Activated CD8-positive, alpha-beta T cell treated with anti-CD3 and anti-CD28 coated beads for 36 hours (primary cell): ENCODE results near the gene CTSV. TPM values are rescaled to one million over a fixed set of nuclear protein-coding genes. Genes with fewer than 3 reads are reported as not detected.
"Not testable (repeated sequence)": the region's sequence is repeated elsewhere in the genome, so short reads cannot be mapped to it uniquely, and the experiment has no call there.

Experiments used
- ATAC-seq: fragments of 200-7000 bp; cut with Tn5 transposase; one replicate; pipeline ENCODE4 v1.10.0; 2021; ENCODE audit warnings: mild to moderate bottlenecking, moderate library complexity
- CTCF ChIA-PET: fragments of 350-600 bp; sonication (Branson Sonifier 250); formaldehyde crosslinking; loops from one replicate; lab custom pipeline; 2021; ENCODE audit warnings: antibody characterized with exemption; lab: Charles Lee
- POLR2A ChIA-PET: fragments of 350-600 bp; sonication (Branson Sonifier 250); formaldehyde crosslinking; loops from one replicate; lab custom pipeline; 2021; ENCODE audit warnings: antibody characterized with exemption; lab: Charles Lee
- DNase-seq: peaks from one replicate; pipeline ENCODE4 v3.0.0-alpha.2; 2020
- H3K27ac Mint-ChIP-seq: one replicate; pipeline ENCODE4 v1.8.0; 2021; ENCODE audit warnings: mild to moderate bottlenecking, mixed read lengths
- H3K27me3 Mint-ChIP-seq: one replicate; pipeline ENCODE4 v1.8.0; 2021; ENCODE audit warnings: mixed read lengths
- H3K36me3 Mint-ChIP-seq: one replicate; pipeline ENCODE4 v1.8.0; 2021; ENCODE audit warnings: low read depth, mixed read lengths
- H3K4me1 Mint-ChIP-seq: one replicate; pipeline ENCODE4 v1.8.0; 2021; ENCODE audit warnings: low read depth, mixed read lengths
- H3K4me3 Mint-ChIP-seq: one replicate; pipeline ENCODE4 v1.8.0; 2021; ENCODE audit warnings: mild to moderate bottlenecking, moderate library complexity, mixed read lengths
- H3K9me3 Mint-ChIP-seq: one replicate; pipeline ENCODE4 v1.8.0; 2021; ENCODE audit warnings: mixed read lengths
- CTCF ChIP-seq: fragments of 200-600 bp; IDR thresholded peaks from one replicate; pipeline ENCODE4 v1.8.0; 2022; ENCODE audit warnings: antibody characterized with exemption, mild to moderate bottlenecking
- intact Hi-C: fragments of 100-400 bp; cut with micrococcal nuclease; formaldehyde crosslinking; loops from one replicate; pipeline ENCODE4 v1.10.0; 2022
- total RNA-seq, 2 experiments: library from RNA; stranded (reverse); gene quantifications; one replicate each; pipeline ENCODE4 v1.2.3, GENCODE V29; 2021

Gene CTSV
- under 1 TPM; 0.16 to 0.34 TPM for total RNA-seq

GRCh38 chr9:97038611-97039513 is at the start of gene CTSV:
TSS of gene CTSV (minus strand) at chr9:97039142. CDS start at chr9:97038043, 1,099 bp downstream.
- CTCF ChIA-PET, result interaction anchor here (1.2 to 1.9 kb wide), 2 partner anchors 23 to 182 kb away, joined by 3 to 5 read pairs; no protein-coding TSS in a partner anchor
- peak within 1 kb of the TSS; percentile 76 for H3K4me3 Mint-ChIP-seq
- DNase-seq, result peak; percentile 86
- no peaks in the 10 kb centered on the region for H3K36me3 Mint-ChIP-seq
- ATAC-seq, result peak; percentile 100
- POLR2A ChIA-PET, result no interaction called here
- H3K27ac Mint-ChIP-seq, result no peak within 1 kb of the TSS
- H3K9me3 Mint-ChIP-seq, result no peaks in the 10 kb centered on the region
- intact Hi-C loops, result no loop called here
- peaks cover 49% of the 10 kb centered on the region for H3K27me3 Mint-ChIP-seq
- no peak for TF ChIP-seq CTCF
- peaks cover 3% of the 10 kb centered on the region for H3K4me1 Mint-ChIP-seq

- POLR2A ChIA-PET, DNase-seq, H3K27ac Mint-ChIP-seq, H3K4me3 Mint-ChIP-seq, ATAC-seq, intact Hi-C loops, H3K4me1 Mint-ChIP-seq, H3K9me3 Mint-ChIP-seq, H3K36me3 Mint-ChIP-seq: not testable (repeated sequence)
- H3K27me3 Mint-ChIP-seq, result peaks cover 37% of the 10 kb centered on the region
- CTCF ChIA-PET, result interaction anchor here (1.1 kb wide), 1 partner anchor 24 kb away, joined by 3 read pairs; no protein-coding TSS in a partner anchor
Measured at GRCh38 chr9:97087668-97088215, 48.8 kb upstream of the CTSV start.

GRCh38 chr9:97084562-97084991 is 45.6 kb upstream of the CTSV start:
- ATAC-seq, POLR2A ChIA-PET: not testable (repeated sequence)

GRCh38 chr9:97078362-97078761 is 39.4 kb upstream of the CTSV start:
- Mint-ChIP-seq H3K9me3 (no peaks in the 10 kb centered on the region), H3K36me3 (no peaks in the 10 kb centered on the region), H3K4me1 (no peaks in the 10 kb centered on the region), H3K4me3 (no peak overlapping the region), H3K27me3 (peaks cover 51% of the 10 kb centered on the region), H3K27ac (no peak overlapping the region)
- intact Hi-C loops, result no loop called here
- DNase-seq (no peak), ATAC-seq (no peak)
- TF ChIP-seq CTCF, result no peak
- CTCF ChIA-PET, result no interaction called here
- POLR2A ChIA-PET, result interaction anchor here (0.7 kb wide), 1 partner anchor 1469 kb away, joined by 3 read pairs; no protein-coding TSS in a partner anchor

More at GRCh38 chr9:97084562-97084991, 45.6 kb upstream of the CTSV start:
- H3K4me1 Mint-ChIP-seq, intact Hi-C loops, H3K36me3 Mint-ChIP-seq, H3K4me3 Mint-ChIP-seq, H3K9me3 Mint-ChIP-seq, DNase-seq, H3K27ac Mint-ChIP-seq, CTCF ChIA-PET: not testable (repeated sequence)
- peaks cover 44% of the 10 kb centered on the region for H3K27me3 Mint-ChIP-seq

- H3K4me3 Mint-ChIP-seq, result no peak overlapping the region
- H3K9me3 Mint-ChIP-seq, result no peaks in the 10 kb centered on the region
- ATAC-seq (no peak), DNase-seq (no peak)
- peaks cover 49% of the 10 kb centered on the region for H3K27me3 Mint-ChIP-seq
- no peaks in the 10 kb centered on the region for H3K4me1 Mint-ChIP-seq
- POLR2A ChIA-PET, result no interaction called here
- no peaks in the 10 kb centered on the region for H3K36me3 Mint-ChIP-seq
- CTCF ChIA-PET, result no interaction called here
- H3K27ac Mint-ChIP-seq, result no peak overlapping the region
- intact Hi-C loops, result no loop called here
- TF ChIP-seq CTCF, result no peak
Measured at GRCh38 chr9:97077452-97078295, 38.7 kb upstream of the CTSV start.

GRCh38 chr9:97076731-97077451 is 37.9 kb upstream of the CTSV start:
- H3K4me1 Mint-ChIP-seq, POLR2A ChIA-PET, H3K36me3 Mint-ChIP-seq, ATAC-seq, H3K27ac Mint-ChIP-seq, CTCF ChIA-PET, H3K4me3 Mint-ChIP-seq, H3K9me3 Mint-ChIP-seq, intact Hi-C loops, DNase-seq: not testable (repeated sequence)
- peaks cover 46% of the 10 kb centered on the region for H3K27me3 Mint-ChIP-seq
